ENCODE data around the gene STX3. TPM values are rescaled to one million over a fixed set of nuclear protein-coding genes. Genes with fewer than 3 reads are reported as not detected.

The STX3 gene
- total RNA-seq, 1 donor from 2014 or later = 22.1 TPM

GRCh38 chr11:59766542-59767224 is 11.5 kb downstream of the STX3 start:
- H3K27me3 Mint-ChIP-seq (ENCODE audit: low read depth) = no peaks in the 10 kb centered on the region
- H3K9me3 Mint-ChIP-seq (ENCODE audit: low read depth) = no peaks in the 10 kb centered on the region
- no peak overlapping the region for H3K4me3 Mint-ChIP-seq (ENCODE audit: unreplicated experiment)
- no peak for DNase-seq (ENCODE audit: low spot score)
- H3K4me1 Mint-ChIP-seq (ENCODE audit: low read depth) = peaks cover 21% of the 10 kb centered on the region
- TF ChIP-seq, protein P1, sequence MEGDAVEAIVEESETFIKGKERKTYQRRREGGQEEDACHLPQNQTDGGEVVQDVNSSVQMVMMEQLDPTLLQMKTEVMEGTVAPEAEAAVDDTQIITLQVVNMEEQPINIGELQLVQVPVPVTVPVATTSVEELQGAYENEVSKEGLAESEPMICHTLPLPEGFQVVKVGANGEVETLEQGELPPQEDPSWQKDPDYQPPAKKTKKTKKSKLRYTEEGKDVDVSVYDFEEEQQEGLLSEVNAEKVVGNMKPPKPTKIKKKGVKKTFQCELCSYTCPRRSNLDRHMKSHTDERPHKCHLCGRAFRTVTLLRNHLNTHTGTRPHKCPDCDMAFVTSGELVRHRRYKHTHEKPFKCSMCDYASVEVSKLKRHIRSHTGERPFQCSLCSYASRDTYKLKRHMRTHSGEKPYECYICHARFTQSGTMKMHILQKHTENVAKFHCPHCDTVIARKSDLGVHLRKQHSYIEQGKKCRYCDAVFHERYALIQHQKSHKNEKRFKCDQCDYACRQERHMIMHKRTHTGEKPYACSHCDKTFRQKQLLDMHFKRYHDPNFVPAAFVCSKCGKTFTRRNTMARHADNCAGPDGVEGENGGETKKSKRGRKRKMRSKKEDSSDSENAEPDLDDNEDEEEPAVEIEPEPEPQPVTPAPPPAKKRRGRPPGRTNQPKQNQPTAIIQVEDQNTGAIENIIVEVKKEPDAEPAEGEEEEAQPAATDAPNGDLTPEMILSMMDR (IDR thresholded peaks at IDR 0.05) = no peak
- H3K36me3 Mint-ChIP-seq (ENCODE audit: low read depth) = no peaks in the 10 kb centered on the region
- H3K27ac Mint-ChIP-seq (ENCODE audit: unreplicated experiment) = no peak overlapping the region

DNA sequence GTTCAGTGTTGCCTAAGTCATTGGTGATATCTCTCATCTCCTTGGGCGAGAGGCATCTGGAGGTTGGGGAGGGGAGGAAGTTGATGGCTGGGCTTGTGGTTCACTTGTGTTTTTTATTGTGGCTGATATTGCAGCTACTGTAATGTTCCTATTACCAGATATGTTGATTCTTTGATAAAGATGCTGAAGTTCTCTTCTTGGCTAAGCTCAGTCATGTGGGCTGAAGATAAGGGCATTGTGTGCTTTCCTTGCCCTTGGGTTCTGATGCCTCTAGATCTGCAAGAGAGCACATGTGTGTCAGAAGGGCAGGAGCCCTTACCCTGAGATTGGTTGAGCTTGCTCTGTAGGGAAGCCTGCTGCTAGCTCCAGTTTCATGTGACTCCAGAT is 12.0 kb downstream of the STX3 start:
- H3K36me3 Mint-ChIP-seq (ENCODE audit: low read depth) = no peaks in the 10 kb centered on the region
- H3K4me3 Mint-ChIP-seq (ENCODE audit: unreplicated experiment) = no peak overlapping the region
- TF ChIP-seq, protein P1 (IDR thresholded peaks at IDR 0.05) = no peak
- H3K27ac Mint-ChIP-seq (ENCODE audit: unreplicated experiment) = no peak overlapping the region
- no peaks in the 10 kb centered on the region for H3K27me3 Mint-ChIP-seq (ENCODE audit: low read depth)
- DNase-seq (ENCODE audit: low spot score) = no peak
- no peaks in the 10 kb centered on the region for H3K9me3 Mint-ChIP-seq (ENCODE audit: low read depth)
- H3K4me1 Mint-ChIP-seq (ENCODE audit: low read depth) = peaks cover 21% of the 10 kb centered on the region

DNA sequence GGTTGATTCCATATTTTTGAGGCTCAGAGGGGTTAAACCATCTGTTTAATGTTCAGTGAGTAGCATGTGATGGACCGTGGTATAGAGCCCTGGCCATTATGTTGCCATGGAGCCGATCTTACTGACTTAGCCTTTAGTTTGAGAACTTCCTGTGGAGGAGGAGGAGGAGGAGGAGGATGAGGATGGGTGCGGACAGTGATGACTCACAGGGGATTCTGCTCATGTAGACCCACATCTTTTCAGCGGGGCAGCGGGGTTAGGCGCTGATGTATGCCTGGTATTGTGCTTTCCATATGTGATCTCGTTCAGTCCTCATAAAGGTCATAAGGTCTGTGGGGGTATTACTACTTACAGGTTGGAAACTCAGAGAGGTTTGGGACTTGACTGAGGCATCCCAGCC is 13.9 kb downstream of the STX3 start:
- TF ChIP-seq, protein P1 (IDR thresholded peaks at IDR 0.05) = no peak
- no peak for DNase-seq (ENCODE audit: low spot score)
- Mint-ChIP-seq H3K4me3 (ENCODE audit: unreplicated experiment) (no peak overlapping the region), H3K4me1 (ENCODE audit: low read depth) (peaks cover 18% of the 10 kb centered on the region), H3K27me3 (ENCODE audit: low read depth) (no peaks in the 10 kb centered on the region), H3K36me3 (ENCODE audit: low read depth) (peaks cover 5% of the 10 kb centered on the region), H3K27ac (ENCODE audit: unreplicated experiment) (no peak overlapping the region), H3K9me3 (ENCODE audit: low read depth) (no peaks in the 10 kb centered on the region)

DNA sequence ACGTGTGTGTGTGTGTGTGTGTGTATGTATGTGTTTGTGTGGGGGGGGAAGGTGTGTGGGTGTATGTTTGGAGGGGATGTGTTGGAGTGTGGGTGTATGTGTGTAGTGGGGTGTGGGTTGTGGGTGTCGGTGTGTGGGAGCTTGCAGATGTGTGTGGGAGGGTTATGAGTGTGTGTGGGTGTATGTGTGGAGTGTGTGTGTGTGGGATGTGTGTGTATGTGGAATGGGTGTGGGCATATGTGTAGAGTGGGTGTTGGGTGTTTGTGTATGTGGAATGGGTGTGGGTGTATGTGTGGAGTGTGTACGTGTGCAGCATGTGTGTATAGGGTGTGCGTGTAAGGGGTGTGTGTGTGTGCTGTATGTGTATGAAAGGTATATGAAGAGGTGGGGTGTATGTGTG is 14.7 kb downstream of the STX3 start:
- DNase-seq (ENCODE audit: low spot score) = no peak
- Mint-ChIP-seq H3K36me3 (ENCODE audit: low read depth) (peaks cover 7% of the 10 kb centered on the region), H3K27me3 (ENCODE audit: low read depth) (no peaks in the 10 kb centered on the region), H3K9me3 (ENCODE audit: low read depth) (no peaks in the 10 kb centered on the region), H3K4me3 (ENCODE audit: unreplicated experiment) (no peak overlapping the region), H3K4me1 (ENCODE audit: low read depth) (peaks cover 14% of the 10 kb centered on the region), H3K27ac (ENCODE audit: unreplicated experiment) (no peak overlapping the region)
- TF ChIP-seq, protein P1 (IDR thresholded peaks at IDR 0.05) = no peak

DNA sequence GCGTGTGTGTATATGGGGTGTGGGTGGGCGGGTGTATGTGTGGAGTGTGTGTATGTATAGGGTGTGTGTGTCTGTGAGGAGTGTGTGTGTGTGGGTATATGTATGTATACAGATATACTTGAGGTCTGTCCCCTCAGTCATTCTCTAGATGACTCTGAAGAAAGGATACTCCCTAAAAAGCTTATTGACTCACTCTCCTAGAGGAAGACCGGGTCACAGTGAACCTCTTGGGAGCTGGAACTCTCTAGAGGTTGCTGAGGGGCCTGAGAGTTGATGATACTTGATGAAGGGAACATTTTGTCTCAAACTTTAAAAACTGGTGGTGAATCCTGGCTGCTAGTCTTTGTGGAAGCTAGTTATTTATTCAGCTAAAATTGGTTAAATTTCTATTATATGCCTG is 15.1 kb downstream of the STX3 start:
- TF ChIP-seq, protein P1 (IDR thresholded peaks at IDR 0.05) = no peak
- H3K4me1 Mint-ChIP-seq (ENCODE audit: low read depth) = peaks cover 10% of the 10 kb centered on the region
- H3K4me3 Mint-ChIP-seq (ENCODE audit: unreplicated experiment) = no peak overlapping the region
- H3K27ac Mint-ChIP-seq (ENCODE audit: unreplicated experiment) = no peak overlapping the region
- H3K36me3 Mint-ChIP-seq (ENCODE audit: low read depth) = peaks cover 10% of the 10 kb centered on the region
- H3K27me3 Mint-ChIP-seq (ENCODE audit: low read depth) = no peaks in the 10 kb centered on the region
- H3K9me3 Mint-ChIP-seq (ENCODE audit: low read depth) = no peaks in the 10 kb centered on the region
- no peak for DNase-seq (ENCODE audit: low spot score)
